AG04450 (cell line): ENCODE data around the gene ITGB1BP1. TPM values are rescaled to one million over a fixed set of nuclear protein-coding genes. Genes with fewer than 3 reads are reported as not detected.

Experiments
- CTCF ChIA-PET: fragments of 300-600, 350-600 bp; formaldehyde crosslinking; extraction: SDS; loops from one replicate; lab custom pipeline; 2022; ENCODE audit warnings: antibody characterized with exemption, inconsistent platforms; lab: Charles Lee
- POLR2A ChIA-PET: fragments of 350-600 bp; formaldehyde crosslinking; extraction: SDS; loops from one replicate; lab custom pipeline; 2021; ENCODE audit warnings: antibody characterized with exemption, inconsistent platforms; lab: Yijun Ruan, JAX
- DNase-seq: peaks from one replicate; pipeline ENCODE4 v3.0.0-alpha.2; 2011; ENCODE audit warnings: low read depth, low spot score
- H3K27ac ChIP-seq: one replicate; pipeline ENCODE4 v1.5.1; 2012; ENCODE audit warnings: low read depth, low read length, control low read depth
- H3K27me3 ChIP-seq: one replicate; pipeline ENCODE4 v1.6.0; 2012; ENCODE audit warnings: low read length; ENCODE audit not compliant: control insufficient read depth, insufficient read depth
- H3K4me3 ChIP-seq: 2 replicates; pipeline ENCODE4 v1.5.1; 2011; ENCODE audit warnings: mild to moderate bottlenecking, low read depth, low read length, control low read depth
- H3K9me3 ChIP-seq: 2 replicates; pipeline ENCODE4 v1.5.1; 2012; ENCODE audit warnings: low read length; ENCODE audit not compliant: control insufficient read depth, insufficient read depth
- CTCF ChIP-seq: IDR thresholded peaks from 2 replicates; pipeline ENCODE4 v1.5.1; 2011; ENCODE audit warnings: low read depth, low read length, control low read depth, inconsistent platforms
- polyA plus RNA-seq: library from polyadenylated mRNA; depleted of rRNA; stranded (reverse); fragments of >200 nt; gene quantifications from 2 replicates; pipeline ENCODE4 v1.2.3, GENCODE V29; 2011; rRNA removed

The ITGB1BP1 gene
- polyA plus RNA-seq, 1 experiment, result 212 TPM

DNA sequence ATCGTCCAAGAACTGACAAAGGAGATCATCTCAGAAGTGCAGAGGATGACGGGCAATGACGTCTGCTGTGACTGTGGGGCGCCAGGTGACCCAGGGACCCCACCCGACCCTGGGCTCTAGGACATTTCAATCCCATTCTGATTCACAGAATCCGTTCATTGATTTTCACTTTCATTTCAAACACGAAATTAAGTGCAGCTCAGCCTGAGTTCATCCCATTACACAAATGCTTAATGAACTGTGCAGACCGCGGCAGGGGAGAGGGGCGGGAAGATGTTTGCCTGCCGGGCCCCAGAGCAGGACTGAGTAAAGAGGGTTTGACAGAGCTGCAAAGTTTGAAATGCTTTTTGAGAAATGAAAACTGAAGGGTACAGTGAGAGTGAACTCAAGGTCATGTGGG, 67.1 kb downstream of the ITGB1BP1 start:
- ChIA-PET CTCF (interaction anchor here (0.6 to 1.6 kb wide), 4 partner anchors 15 to 487 kb away, joined by 3 to 10 read pairs (median 4); no protein-coding TSS in a partner anchor), POLR2A (no interaction called here)
- no peak for TF ChIP-seq CTCF
- no peak for DNase-seq
- Histone ChIP-seq H3K4me3 (no peak overlapping the region), H3K27ac (no peak overlapping the region), H3K27me3 (no peaks in the 10 kb centered on the region), H3K9me3 (no peaks in the 10 kb centered on the region)

DNA sequence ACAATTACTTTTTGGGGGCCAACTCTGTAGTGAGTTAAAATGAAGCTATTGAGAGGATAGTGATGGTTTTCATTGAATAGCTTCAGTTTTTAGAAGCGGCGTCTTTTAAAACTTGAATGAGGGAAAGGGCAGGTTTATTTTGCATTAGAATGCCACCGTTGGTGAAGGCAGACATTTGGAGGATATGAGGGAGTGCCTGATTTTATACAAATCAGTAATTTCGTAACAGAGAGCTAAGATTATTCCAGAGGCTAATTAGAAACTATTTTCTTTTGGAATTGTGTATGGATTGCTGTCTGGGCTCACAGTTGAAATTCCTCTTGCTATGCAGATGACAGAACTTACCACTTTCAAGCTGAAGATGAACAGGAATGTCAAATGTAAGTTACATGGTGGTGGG, 67.6 kb downstream of the ITGB1BP1 start:
- ChIA-PET CTCF (interaction anchor here (0.9 to 1.6 kb wide), 2 partner anchors 15 to 216 kb away, joined by 4 to 10 read pairs; no protein-coding TSS in a partner anchor), POLR2A (interaction anchor here (1.4 kb wide), 1 partner anchor 9 kb away, joined by 6 read pairs; no protein-coding TSS in a partner anchor)
- TF ChIP-seq CTCF, result no peak
- DNase-seq, result no peak
- Histone ChIP-seq H3K4me3 (no peak overlapping the region), H3K9me3 (no peaks in the 10 kb centered on the region), H3K27me3 (no peaks in the 10 kb centered on the region), H3K27ac (no peak overlapping the region)

- CTCF ChIA-PET, result interaction anchor here (0.9 to 1.6 kb wide), 3 partner anchors 16 to 216 kb away, joined by 3 to 10 read pairs (median 4); no protein-coding TSS in a partner anchor
- H3K9me3 ChIP-seq, result no peaks in the 10 kb centered on the region
- no peak for TF ChIP-seq CTCF
- H3K4me3 ChIP-seq, result no peak overlapping the region
- POLR2A ChIA-PET, result interaction anchor here (1.4 kb wide), 1 partner anchor 9 kb away, joined by 6 read pairs; no protein-coding TSS in a partner anchor
- no peak for DNase-seq
- H3K27ac ChIP-seq, result no peak overlapping the region
- no peaks in the 10 kb centered on the region for H3K27me3 ChIP-seq
Observed at GRCh38 chr2:9355270-9355669, 68.1 kb downstream of the ITGB1BP1 start.

- POLR2A ChIA-PET, result interaction anchor here (1.4 kb wide), 1 partner anchor 10 kb away, joined by 6 read pairs; no protein-coding TSS in a partner anchor
- TF ChIP-seq CTCF, result no peak
- Histone ChIP-seq H3K9me3 (no peaks in the 10 kb centered on the region), H3K4me3 (no peak overlapping the region), H3K27ac (no peak overlapping the region), H3K27me3 (no peaks in the 10 kb centered on the region)
- CTCF ChIA-PET, result interaction anchor here (0.9 kb wide), 1 partner anchor 212 kb away, joined by 3 read pairs; no protein-coding TSS in a partner anchor
- DNase-seq, result no peak
Observed at GRCh38 chr2:9354318-9354717, 69.0 kb downstream of the ITGB1BP1 start.

Other genes with a start within 250 kb of the ITGB1BP1 start
- 24.6 and 30.0 TPM in 2 replicates for gene ASAP2, start 216.7 kb downstream of the ITGB1BP1 start, polyA plus RNA-seq
- gene CPSF3, start 126 bp upstream of the ITGB1BP1 start, polyA plus RNA-seq, result 40.2 and 48.6 TPM in 2 replicates
- gene IAH1, start 51.0 kb upstream of the ITGB1BP1 start, polyA plus RNA-seq, result 121 and 127 TPM in 2 replicates
- gene ADAM17, start 132.3 kb upstream of the ITGB1BP1 start, polyA plus RNA-seq, result 12.6 and 14.0 TPM in 2 replicates
- 509 and 624 TPM in 2 replicates for gene YWHAQ, start 207.5 kb upstream of the ITGB1BP1 start, polyA plus RNA-seq